MM.1S (cell line): Measurements from ENCODE around the gene KIF5A.

Source experiments
- CTCF ChIP-seq: fragments of 300-600 bp; sonication (generic); IDR thresholded peaks from 2 replicates; pipeline ENCODE4 v1.5.1; 2016; ENCODE audit warnings: antibody characterized with exemption, low read length, mixed read lengths
- EZH2 ChIP-seq: fragments of 300-600 bp; sonication (generic); optimal IDR thresholded peaks from 2 replicates; pipeline ENCODE3; 2017; ENCODE audit warnings: low read depth, mild to moderate bottlenecking, antibody characterized with exemption, low read length, mixed read lengths
- EZH2phosphoT487 ChIP-seq: fragments of 300-600 bp; sonication (generic); IDR thresholded peaks from 2 replicates; pipeline ENCODE4 v1.6.1; 2018; ENCODE audit warnings: antibody characterized with exemption, low read length

GRCh38 chr12:57525615-57526383 lies 24.0 kb upstream of the KIF5A start:
- no peak for TF ChIP-seq CTCF
- no peak for TF ChIP-seq EZH2
- no peak for TF ChIP-seq EZH2phosphoT487
